Activated CD4-positive, CD25-positive, alpha-beta regulatory T cell treated with anti-CD3 and anti-CD28 coated beads, Interleukin-2, amount 50 U/mL, for 72 hours (primary cell): ENCODE results near the gene OR7G3.

Experiments used
- DNase-seq: peaks from one replicate; pipeline ENCODE4 v3.0.0; 2021

The OR7G3 gene

GRCh38 chr19:9086761-9087160, 40.0 kb downstream of the OR7G3 start, which contains the start of gene OR1M1:
Gene OR1M1 (plus strand): TSS chr19:9087061. CDS start chr19:9093245, 6,184 bp downstream.
- no peak for DNase-seq

GRCh38 chr19:9078651-9079050, 48.1 kb downstream of the OR7G3 start:
- DNase-seq: no peak

DNA sequence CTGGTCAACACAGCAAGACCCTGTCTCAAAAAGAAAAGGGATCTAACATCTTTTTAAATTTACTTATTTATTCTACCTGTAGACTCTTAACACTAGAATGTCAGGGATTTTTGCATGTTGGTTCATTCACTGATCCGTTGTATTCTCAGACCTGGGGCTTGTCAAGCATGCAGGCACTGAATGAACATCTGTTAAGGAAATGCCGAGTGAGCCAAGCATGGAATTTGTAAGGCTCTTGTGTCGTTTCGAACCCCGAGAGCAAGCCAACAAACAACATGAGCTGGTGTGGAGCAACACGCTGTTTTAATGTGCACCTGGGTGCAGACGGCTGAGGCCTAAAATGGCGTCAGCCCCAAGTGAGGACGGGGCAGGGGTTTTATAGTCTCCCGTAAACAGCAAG, 49.8 kb downstream of the OR7G3 start:
- DNase-seq: no peak
